Left ventricle myocardium inferior (tissue), 1 donor: Measurements from ENCODE around the gene STX16. TPM values are rescaled to one million over a fixed set of nuclear protein-coding genes. Genes with fewer than 3 reads are reported as not detected.
A peak's percentile ranks its signal among the peaks of the same experiment; 100 is the strongest.

Experiments used
- DNase-seq: peaks from one replicate; pipeline ENCODE4 v3.0.0-alpha.2; 2020
- H3K27ac ChIP-seq: fragments of 200-600 bp; replicated peaks from 2 replicates; pipeline ENCODE4 v1.8.0; 2021
- H3K27me3 ChIP-seq: fragments of 200-600 bp; 2 replicates; pipeline ENCODE4 v1.8.0; 2021; ENCODE audit warnings: low read depth
- H3K36me3 ChIP-seq: fragments of 200-600 bp; 2 replicates; pipeline ENCODE4 v1.8.0; 2021
- H3K4me1 ChIP-seq: fragments of 200-600 bp; 2 replicates; pipeline ENCODE4 v1.8.0; 2021
- H3K4me3 ChIP-seq: fragments of 200-600 bp; 2 replicates; pipeline ENCODE4 v1.8.0; 2021; ENCODE audit warnings: mild to moderate bottlenecking, moderate library complexity
- H3K9me3 ChIP-seq: fragments of 200-600 bp; replicated peaks from 2 replicates; pipeline ENCODE4 v1.8.0; 2021
- CTCF ChIP-seq: fragments of 200-600 bp; IDR thresholded peaks from 2 replicates; pipeline ENCODE4 v1.8.0; 2021; ENCODE audit warnings: antibody characterized with exemption, mild to moderate bottlenecking, borderline replicate concordance
- intact Hi-C: fragments of 100-400 bp; cut with micrococcal nuclease; formaldehyde crosslinking; loops from one replicate; pipeline ENCODE4 v1.11.0; 2022
- total RNA-seq: library from RNA; stranded (reverse); fragmentation: NEBNext Ultra II Directional; extraction: Animal tissue kit (Norgen Biotek cat#: 25700); gene quantifications from one replicate; pipeline ENCODE4 v1.2.1, GENCODE V29; 2021
- donor health status: DM: no; HTN: yes; CAD: no; lungs with severe emphysema.

Gene STX16
- total RNA-seq, 1 donor from 2014 or later: 28.0 TPM

DNA sequence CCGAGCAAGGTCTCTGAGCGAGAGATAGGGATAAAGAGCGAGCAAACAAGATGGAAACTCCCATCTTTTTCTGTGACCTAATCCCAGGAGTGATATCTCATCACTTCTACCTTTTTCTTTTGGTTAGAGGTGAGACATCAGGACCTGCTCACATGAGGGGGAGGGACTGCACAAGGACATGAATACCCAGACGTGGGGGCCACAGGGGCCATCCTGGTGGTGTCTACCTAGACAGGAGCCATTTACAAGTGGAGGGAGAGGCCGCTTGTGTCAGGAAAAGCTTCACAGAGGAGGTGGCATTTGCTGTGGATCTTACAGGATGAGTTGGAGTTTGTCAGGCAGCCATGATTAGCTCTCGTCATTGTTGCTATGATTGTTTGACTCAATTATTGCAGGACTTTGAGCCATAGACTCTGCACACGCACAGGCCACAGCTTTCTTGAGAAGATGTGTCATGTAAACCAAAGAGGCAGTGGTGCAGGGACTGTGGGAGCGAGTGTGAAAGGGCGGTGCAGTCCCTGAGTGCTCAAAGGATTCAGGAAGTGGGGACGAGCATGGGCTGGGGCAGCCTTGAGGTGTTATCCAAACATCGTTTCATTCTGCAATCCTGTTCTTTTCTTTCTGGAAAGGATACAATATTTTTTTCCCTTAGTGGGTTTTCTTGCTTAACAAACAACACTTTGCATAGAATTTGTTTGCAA, 49.2 kb downstream of the STX16 start:
- no peaks in the 10 kb centered on the region for H3K27me3 ChIP-seq
- intact Hi-C loops: no loop called here
- no peak for TF ChIP-seq CTCF
- H3K4me1 ChIP-seq: no peaks in the 10 kb centered on the region
- no peak overlapping the region for H3K4me3 ChIP-seq
- peaks cover 88% of the 10 kb centered on the region for H3K36me3 ChIP-seq
- no peaks in the 10 kb centered on the region for H3K9me3 ChIP-seq
- peak overlapping the region; percentile 52 for H3K27ac ChIP-seq
- DNase-seq: peak; percentile 12

GRCh38 chr20:58700823-58701222, 49.7 kb downstream of the STX16 start:
- TF ChIP-seq CTCF: no peak
- intact Hi-C loops: no loop called here
- H3K27ac ChIP-seq: no peak overlapping the region
- H3K4me1 ChIP-seq: no peaks in the 10 kb centered on the region
- H3K4me3 ChIP-seq: no peak overlapping the region
- peaks cover 88% of the 10 kb centered on the region for H3K36me3 ChIP-seq
- peak; percentile 12 for DNase-seq
- no peaks in the 10 kb centered on the region for H3K9me3 ChIP-seq
- H3K27me3 ChIP-seq: no peaks in the 10 kb centered on the region

GRCh38 chr20:58701431-58702160, 50.5 kb downstream of the STX16 start:
- Histone ChIP-seq H3K9me3 (no peaks in the 10 kb centered on the region), H3K4me1 (no peaks in the 10 kb centered on the region), H3K4me3 (no peak overlapping the region), H3K27ac (no peak overlapping the region), H3K36me3 (peaks cover 87% of the 10 kb centered on the region), H3K27me3 (no peaks in the 10 kb centered on the region)
- intact Hi-C loops: no loop called here
- DNase-seq: peak; percentile 12
- no peak for TF ChIP-seq CTCF

GRCh38 chr20:58702161-58702510, 51.1 kb downstream of the STX16 start:
- H3K27ac ChIP-seq: no peak overlapping the region
- TF ChIP-seq CTCF: no peak
- no peak for DNase-seq
- H3K4me1 ChIP-seq: no peaks in the 10 kb centered on the region
- intact Hi-C loops: no loop called here
- H3K9me3 ChIP-seq: no peaks in the 10 kb centered on the region
- H3K4me3 ChIP-seq: no peak overlapping the region
- H3K27me3 ChIP-seq: no peaks in the 10 kb centered on the region
- peaks cover 84% of the 10 kb centered on the region for H3K36me3 ChIP-seq

GRCh38 chr20:58702859-58703648, 52.0 kb downstream of the STX16 start:
- Histone ChIP-seq H3K27ac (no peak overlapping the region), H3K9me3 (no peaks in the 10 kb centered on the region), H3K27me3 (no peaks in the 10 kb centered on the region), H3K4me1 (no peaks in the 10 kb centered on the region), H3K36me3 (peaks cover 84% of the 10 kb centered on the region), H3K4me3 (no peak overlapping the region)
- peak; percentile 5 for DNase-seq
- intact Hi-C loops: no loop called here
- peak; percentile 24 for TF ChIP-seq CTCF
